ENCODE measurements around the gene ATL2. TPM values are rescaled to one million over a fixed set of nuclear protein-coding genes. Genes with fewer than 3 reads are reported as not detected.
A peak's percentile ranks its signal among the peaks of the same experiment; 100 is the strongest.

ATL2 gene
- total and polyA plus RNA-seq, 8 donors, result 8.4 to 30.1 (median 19.2) TPM

DNA sequence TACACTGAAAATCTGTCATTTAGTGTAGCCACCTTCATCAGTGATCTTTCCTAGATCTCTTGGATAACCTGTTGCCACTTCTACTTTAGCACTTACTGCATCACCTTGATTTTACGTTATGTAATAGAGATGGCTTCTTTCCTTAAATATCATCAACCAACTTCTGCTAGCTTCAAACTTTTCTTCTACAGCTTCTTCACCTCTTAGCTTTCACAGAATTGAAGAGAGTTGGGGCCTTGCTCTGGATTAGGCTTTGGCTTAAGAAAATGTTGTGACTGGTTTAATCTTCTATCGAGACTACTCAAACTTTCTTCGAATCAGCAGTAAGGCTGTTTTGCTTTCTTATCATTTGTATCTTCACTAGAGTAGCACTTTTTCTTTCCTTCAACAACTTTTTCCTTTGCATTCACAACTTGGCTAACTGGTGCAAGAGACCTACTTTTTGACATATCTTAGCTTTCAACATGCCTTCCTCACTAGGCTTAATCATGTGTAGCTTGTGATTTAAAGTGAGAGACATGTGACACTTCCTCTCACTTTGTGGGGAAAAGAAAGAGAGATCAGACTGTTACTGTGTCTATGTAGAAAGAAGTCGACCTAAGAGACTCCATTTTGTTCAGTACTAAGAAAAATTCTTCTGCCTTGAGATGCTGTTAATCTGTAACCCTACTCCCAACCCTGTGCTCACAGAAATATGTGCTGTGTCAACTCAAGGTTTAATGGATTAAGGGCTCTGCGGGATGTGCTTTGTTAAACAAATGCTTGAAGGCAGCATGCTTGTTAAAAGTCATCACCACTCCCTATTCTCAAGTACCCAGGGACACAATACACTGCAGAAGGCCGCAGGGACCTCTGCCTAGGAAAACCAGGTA, 99.6 kb downstream of the ATL2 start:
- DNase-seq (no peak), ATAC-seq (no peak), FAIRE-seq (no peak)
- H3K36me3 ChIP-seq, result no peaks in the 10 kb centered on the region
- intact Hi-C loops (cut with DNase I), result loop anchor here in 1 of 3 donors (10.0 kb wide), 1 partner anchor 293 kb away; no protein-coding TSS in a partner anchor
- H3K4me1 ChIP-seq, result no peaks in the 10 kb centered on the region
- 48 to 59% methylated on average over 6 of the region's 6 CpGs for WGBS, 2 donors
- H3K9me3 ChIP-seq, result no peaks in the 10 kb centered on the region
- TF ChIP-seq, protein P1, sequence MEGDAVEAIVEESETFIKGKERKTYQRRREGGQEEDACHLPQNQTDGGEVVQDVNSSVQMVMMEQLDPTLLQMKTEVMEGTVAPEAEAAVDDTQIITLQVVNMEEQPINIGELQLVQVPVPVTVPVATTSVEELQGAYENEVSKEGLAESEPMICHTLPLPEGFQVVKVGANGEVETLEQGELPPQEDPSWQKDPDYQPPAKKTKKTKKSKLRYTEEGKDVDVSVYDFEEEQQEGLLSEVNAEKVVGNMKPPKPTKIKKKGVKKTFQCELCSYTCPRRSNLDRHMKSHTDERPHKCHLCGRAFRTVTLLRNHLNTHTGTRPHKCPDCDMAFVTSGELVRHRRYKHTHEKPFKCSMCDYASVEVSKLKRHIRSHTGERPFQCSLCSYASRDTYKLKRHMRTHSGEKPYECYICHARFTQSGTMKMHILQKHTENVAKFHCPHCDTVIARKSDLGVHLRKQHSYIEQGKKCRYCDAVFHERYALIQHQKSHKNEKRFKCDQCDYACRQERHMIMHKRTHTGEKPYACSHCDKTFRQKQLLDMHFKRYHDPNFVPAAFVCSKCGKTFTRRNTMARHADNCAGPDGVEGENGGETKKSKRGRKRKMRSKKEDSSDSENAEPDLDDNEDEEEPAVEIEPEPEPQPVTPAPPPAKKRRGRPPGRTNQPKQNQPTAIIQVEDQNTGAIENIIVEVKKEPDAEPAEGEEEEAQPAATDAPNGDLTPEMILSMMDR (IDR thresholded peaks at IDR 0.05), result no peak
- H3K27me3 ChIP-seq, result no peaks in the 10 kb centered on the region
- H3K4me3 ChIP-seq, result no peak overlapping the region
- no peak overlapping the region for H3K27ac ChIP-seq

DNA sequence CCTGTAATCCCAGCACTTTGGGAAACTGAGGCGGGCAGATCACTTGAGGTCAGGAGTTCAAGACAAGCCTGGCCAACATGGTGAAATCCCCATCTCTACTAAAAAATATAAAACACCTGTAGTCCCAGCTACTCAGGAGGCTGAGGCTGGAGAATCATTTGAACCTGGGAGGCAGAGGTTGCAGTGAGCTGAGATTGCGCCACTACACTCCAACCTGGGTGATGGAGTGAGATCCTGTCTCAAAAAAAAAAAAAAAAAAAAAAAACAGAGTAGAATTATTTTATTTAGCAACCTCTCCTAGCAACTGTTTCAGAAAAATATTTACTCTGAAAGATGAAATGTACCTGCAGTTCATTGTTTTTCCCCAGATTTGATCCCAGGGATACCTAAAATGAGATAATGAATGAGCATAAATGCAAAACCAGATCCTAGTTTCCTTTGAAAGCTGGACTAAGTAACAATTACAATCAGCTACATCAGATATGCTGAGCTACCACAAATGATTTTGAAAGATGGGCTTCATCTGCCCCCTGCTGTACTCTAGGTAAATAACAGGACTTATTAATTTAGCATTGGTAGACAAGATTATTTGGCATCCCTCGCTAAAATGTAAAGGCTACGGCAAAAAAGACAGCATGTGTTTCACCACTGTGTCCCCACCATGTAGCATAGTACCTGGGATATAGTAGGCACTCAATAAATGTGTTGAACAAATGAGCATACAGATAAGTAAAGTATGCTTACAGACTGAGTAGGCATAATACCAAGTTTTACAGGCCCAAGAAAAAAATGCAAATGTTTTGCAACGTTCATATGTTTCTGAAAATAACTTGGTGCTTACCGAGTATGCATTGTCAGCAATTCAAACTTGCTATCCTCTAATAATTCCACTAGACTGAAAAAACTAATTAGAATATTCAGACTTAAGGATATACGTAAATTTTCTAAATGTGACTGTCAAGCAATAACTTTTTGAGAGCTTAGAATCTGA, 102.5 kb downstream of the ATL2 start:
- Histone ChIP-seq H3K4me3 (no peak overlapping the region), H3K9me3 (no peaks in the 10 kb centered on the region), H3K4me1 (no peaks in the 10 kb centered on the region), H3K27ac (no peak overlapping the region), H3K27me3 (peaks cover 0 to 4% (median 0%) of the 10 kb centered on the region in 4 donors), H3K36me3 (no peaks in the 10 kb centered on the region)
- peak in 3 of 4 donors; percentile 75 to 94 (median 85) for ATAC-seq
- TF ChIP-seq, protein P1 (IDR thresholded peaks at IDR 0.05), result peak in 2 of 4 donors; percentile 25 to 41
- 46 to 51% methylated on average over 7 of the region's 7 CpGs for WGBS, 2 donors
- peak; percentile 83 for FAIRE-seq
- DNase-seq, result peak in 2 of 6 donors; percentile 6 to 14
- intact Hi-C loops (cut with DNase I), result loop anchor here in 1 of 3 donors (10.0 kb wide), 1 partner anchor 290 kb away; no protein-coding TSS in a partner anchor

DNA sequence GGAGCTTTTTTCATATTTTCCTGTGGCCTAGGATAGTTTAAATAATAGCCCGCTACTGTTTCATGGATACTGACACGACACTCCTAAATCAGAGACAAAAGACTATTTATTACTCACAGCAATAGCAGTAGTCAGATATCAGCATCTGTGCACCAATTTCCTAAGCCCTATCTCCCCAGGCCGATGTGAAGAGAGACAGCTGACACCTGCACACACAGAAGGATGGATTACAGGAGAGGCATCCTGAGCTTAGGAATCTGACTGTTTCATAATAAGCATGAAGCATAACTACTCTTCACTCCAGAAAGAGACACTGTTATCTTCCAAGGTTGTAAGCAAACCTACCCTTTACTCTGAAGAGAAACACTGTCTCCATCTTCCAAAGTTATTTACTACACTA, 105.4 kb downstream of the ATL2 start:
- intact Hi-C loops (cut with DNase I), result loop anchor here in 1 of 3 donors (10.0 kb wide), 1 partner anchor 287 kb away; no protein-coding TSS in a partner anchor
- no peaks in the 10 kb centered on the region for H3K36me3 ChIP-seq
- H3K27me3 ChIP-seq, result peaks cover 0 to 4% (median 0%) of the 10 kb centered on the region in 4 donors
- TF ChIP-seq, protein P1 (IDR thresholded peaks at IDR 0.05), result no peak
- WGBS, 2 donors, result 68 to 74% methylated on average over 3 of the region's 3 CpGs
- no peaks in the 10 kb centered on the region for H3K4me1 ChIP-seq
- FAIRE-seq (no peak), DNase-seq (no peak), ATAC-seq (no peak)
- no peak overlapping the region for H3K27ac ChIP-seq
- no peaks in the 10 kb centered on the region for H3K9me3 ChIP-seq
- H3K4me3 ChIP-seq, result no peak overlapping the region

DNA sequence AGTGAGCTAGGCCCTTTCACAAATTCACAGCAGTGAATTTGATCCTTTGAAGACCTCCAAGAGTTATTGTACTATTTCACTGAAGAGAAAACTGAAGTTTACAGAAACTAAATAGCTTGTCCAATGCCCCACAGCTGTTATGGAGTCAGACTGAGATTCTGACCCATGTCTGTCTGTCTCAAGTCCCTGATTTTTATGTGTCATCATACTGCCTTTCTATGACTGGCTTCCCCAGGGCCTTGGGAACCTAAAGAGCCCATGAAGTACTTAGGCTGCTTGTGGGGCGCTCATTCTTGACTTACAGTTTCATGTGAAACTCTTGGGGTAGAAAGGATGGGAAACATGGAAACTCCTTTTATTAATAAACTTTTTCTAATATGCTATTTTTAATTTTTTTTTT, 107.7 kb downstream of the ATL2 start:
- intact Hi-C loops (cut with DNase I), result no loop called here
- no peaks in the 10 kb centered on the region for H3K36me3 ChIP-seq
- H3K4me1 ChIP-seq, result no peaks in the 10 kb centered on the region
- TF ChIP-seq, protein P1 (IDR thresholded peaks at IDR 0.05), result no peak
- DNase-seq (no peak), FAIRE-seq (no peak), ATAC-seq (no peak)
- 93 to 97% methylated on average over 1 of the region's 1 CpG for WGBS, 2 donors
- H3K27ac ChIP-seq, result no peak overlapping the region
- peaks cover 0 to 4% (median 0%) of the 10 kb centered on the region in 4 donors for H3K27me3 ChIP-seq
- no peak overlapping the region for H3K4me3 ChIP-seq
- no peaks in the 10 kb centered on the region for H3K9me3 ChIP-seq
